ENCODE data around the gene DUSP8.

The DUSP8 gene

DNA sequence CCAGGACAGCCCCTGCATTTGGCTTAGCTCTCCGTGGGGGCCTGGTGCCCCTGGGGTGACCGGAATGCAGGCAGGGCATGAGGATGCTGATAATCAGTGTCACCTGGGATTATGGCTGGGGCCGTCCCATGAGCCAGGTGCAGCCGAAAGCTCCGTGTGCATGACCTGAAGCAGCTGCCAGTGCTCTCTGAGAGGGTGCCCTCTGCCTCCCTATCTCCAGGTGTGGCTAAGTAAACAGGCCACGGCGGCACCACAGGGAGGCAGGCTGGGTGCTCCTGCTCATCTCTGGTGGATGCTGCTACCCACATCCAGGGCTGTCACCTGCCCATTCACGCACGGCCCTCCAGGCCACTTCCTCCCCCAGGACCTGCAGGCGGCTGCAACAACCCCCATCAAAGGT is 29.8 kb downstream of the DUSP8 start:
- Histone ChIP-seq H3K27ac (no peak overlapping the region), H3K4me3 (no peak overlapping the region)

DNA sequence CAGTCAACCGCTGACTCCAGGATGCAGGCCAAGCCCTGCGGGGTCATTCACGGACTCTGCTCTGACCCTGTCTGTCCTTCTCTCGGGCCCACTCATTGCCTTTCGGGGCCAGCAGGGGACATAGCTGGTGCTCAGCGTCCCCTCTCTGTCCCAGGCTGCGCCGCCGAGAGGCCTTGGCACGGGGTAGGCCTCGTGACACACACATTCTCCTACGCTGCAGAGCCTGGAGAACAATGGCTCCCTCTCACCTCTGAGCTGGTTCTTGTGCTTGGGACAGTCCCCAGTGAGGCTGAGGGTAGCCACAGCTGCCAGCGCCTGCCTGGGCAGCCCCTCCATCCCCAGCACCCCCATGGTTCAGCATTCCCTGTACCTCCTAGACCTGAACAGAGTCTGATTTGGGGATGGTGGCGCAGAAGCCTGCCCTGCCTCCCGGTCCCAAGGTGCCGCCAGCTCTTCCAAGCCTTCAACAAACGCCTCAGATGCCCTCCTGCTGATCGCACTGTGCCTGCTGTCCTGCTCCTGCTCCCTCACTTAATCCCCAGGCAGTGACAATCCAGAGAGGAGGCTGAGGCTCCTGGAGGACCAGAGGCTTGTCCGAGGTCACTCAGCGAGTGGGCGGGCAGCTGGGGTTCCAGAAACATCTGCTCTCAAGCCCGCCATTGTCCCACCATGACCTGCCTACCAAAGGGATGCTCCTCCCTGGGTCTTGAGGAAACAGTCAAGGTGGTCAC is 30.4 kb downstream of the DUSP8 start:
- Histone ChIP-seq H3K27ac (peak overlapping the region in 1 of 21 experiments; percentile 14), H3K4me3 (no peak overlapping the region)

DNA sequence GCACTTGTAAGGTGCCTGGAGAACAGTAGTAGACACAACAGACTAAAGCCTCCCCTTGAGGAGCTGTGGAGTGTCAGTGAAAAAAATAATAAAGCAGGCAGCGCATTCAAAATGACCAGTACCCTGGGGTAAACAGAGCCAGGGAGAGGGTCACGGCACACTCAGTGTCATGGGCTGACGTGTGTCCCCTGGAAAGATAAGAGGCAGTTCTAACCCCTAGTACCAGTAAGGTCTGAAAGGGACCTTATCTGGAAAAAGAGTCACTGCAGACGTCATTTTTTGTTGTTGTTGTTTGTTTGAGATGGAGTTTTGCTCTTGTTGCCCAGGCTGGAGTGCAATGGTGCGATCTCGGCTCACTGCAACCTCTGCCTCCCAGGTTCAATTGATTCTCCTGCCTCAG is 32.0 kb downstream of the DUSP8 start:
- no peak overlapping the region for H3K27ac ChIP-seq
- no peak overlapping the region for H3K4me3 ChIP-seq

DNA sequence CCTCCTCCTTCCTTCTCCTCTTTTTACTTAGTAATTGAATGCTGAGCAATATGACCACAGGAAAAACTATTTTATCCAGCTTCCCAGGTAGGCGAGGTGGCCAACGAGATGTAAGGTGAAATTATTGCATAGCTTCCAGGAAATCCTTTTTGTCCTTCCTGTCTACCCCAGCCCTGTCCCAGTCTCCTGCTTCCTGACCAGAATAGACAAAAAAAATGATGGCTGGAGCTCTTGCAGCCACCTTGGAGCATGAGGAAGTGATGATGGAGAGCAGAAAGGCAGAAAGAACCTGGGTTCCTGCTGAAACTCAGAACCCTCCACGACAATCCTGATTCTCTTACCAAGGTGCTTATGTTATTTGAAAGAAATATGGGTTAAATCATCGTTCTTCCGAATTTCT is 33.9 kb downstream of the DUSP8 start:
- H3K4me3 ChIP-seq, result no peak overlapping the region
- H3K27ac ChIP-seq, result no peak overlapping the region

DNA sequence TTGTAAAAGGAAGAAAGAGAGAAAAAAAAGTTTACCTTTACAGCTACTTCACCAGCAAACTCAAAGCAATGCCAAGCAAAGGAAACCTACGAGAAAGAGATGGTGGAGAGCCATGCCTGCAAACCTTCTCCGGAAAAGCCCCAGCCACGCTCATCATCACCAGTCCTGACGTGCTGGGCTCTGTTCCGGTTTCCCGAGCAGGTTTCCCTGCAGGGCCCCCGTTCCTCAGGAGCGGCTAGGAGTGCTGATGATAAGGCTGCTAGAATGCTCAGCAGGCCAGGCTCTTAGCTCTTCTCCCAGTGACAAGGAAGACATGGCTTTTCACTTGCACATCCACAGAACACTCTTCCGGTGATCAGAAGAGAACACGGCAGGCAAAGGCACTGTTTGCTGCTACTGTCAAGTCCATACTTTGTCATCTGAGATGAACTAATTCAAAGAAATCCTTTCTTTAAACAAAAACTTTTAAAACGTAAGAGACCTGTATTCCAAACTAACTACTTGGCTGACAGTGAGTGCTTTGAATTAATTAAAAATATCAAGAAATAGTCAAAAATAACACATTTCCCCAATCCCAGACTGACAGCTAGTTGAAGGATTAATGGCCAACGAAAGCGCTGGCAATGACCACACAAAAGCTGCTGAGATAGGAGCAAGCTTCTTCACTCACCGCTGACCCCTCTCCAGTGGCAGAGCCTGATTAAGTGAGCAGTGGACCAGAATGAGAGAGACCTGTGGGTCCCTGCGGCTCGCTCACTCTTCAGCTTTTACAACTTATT is 35.8 kb downstream of the DUSP8 start:
- no peak overlapping the region for H3K4me3 ChIP-seq
- H3K27ac ChIP-seq, result peak overlapping the region in 1 of 21 experiments; percentile 2

DNA sequence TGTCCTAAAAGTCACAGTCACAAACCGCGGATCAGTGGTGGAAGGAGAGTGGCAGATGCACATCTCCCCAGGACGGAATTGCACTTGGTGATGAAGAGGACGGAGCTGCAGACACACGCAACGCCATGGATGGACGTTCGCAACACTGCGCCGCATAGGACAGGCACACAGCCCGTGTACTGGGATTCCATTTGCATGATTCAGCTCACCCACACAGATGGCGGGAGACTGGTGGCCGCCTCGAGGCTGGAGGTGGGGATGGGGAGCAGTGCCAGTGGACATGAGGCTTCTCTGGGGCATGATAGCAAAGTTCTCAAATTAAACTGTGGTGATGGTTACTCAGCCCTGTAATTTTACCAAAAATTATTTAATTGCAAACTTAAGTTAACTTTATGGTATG is 37.4 kb downstream of the DUSP8 start:
- Histone ChIP-seq H3K27ac (peak overlapping the region in 6 of 21 experiments; percentile 1 to 24 (median 15)), H3K4me3 (no peak overlapping the region)

DNA sequence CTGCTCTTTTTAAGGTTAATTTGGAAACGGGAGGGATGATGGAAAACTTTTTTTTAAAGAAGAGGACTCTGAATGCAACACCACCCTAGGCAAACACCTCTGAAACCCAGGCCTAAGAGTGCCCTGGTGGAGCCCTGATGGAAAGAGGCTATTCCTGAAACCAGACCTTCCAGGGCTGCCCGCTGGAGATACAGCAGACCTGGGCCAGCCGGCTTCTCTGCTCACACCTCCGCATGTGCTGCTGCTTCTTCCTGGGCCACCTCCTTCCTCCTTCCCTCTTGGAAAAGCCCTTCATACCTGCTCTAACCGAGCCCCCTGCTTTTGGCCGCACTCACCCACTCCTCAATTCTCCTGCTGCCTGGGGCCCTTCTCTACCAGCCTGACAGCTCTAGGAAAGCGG is 37.9 kb downstream of the DUSP8 start:
- H3K27ac ChIP-seq, result peak overlapping the region in 7 of 21 experiments; percentile 1 to 53 (median 19)

DNA sequence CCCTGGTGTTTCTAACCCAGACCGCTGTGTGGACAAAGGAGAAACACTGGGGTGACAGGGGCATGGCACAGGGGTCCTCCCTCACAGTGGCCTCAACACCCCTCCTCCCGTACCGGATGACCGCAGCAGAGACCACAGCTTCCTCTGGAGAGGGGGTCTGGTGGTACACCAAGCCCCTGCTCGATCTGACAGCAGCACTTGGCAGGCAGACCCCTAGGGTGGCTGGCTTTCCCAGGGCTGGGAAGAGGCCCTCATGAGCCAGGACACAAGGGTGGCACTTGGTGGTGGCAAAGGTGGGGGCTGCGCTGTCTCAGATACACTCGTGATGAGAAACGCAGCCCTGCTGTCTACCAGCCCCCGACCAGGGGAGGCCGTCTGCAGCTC is 38.7 kb downstream of the DUSP8 start:
- peak overlapping the region in 19 of 21 experiments; percentile 11 to 84 (median 72) for H3K27ac ChIP-seq
- no peak overlapping the region for H3K4me3 ChIP-seq

More for the DNA sequence above, 37.9 kb downstream of the DUSP8 start:
- no peak overlapping the region for H3K4me3 ChIP-seq

DNA sequence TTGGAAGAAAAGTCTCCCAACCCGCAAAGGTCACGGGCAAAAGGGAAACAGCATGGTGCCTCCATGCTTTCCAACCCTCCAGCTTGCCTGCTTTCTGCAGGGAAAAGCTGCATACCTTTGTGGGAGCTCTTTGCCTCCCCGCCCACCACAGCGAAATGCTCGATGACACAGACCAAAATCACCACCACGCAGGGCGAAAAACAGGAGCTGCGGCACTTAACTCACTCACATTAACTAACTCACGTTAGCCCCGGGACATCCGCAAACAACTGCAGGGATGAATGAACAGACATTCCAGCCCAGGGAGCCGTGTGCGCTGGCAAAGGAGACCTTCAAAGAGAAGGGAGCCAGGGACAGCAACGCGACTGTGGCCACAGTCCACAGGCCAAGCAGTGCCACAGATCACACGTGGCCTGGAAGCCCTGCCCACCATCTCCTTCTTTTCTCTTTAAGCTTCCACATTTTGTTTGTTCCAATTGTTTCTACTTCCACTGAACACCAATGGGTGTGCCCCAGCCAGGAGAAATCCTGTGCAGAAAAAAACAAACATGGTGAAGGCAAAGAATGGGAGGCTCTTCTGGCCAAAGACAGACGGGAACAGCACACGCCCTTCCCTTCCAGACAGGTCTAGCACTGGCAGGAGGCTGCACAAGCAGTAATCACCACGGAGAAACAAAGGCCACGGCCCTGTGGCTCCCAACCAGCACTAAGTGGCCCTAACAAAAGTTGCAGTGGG is 39.3 kb downstream of the DUSP8 start:
- Histone ChIP-seq H3K4me3 (peak overlapping the region in 1 of 7 experiments; percentile 5), H3K27ac (peak overlapping the region in 20 of 21 experiments; percentile 5 to 84 (median 72))

DNA sequence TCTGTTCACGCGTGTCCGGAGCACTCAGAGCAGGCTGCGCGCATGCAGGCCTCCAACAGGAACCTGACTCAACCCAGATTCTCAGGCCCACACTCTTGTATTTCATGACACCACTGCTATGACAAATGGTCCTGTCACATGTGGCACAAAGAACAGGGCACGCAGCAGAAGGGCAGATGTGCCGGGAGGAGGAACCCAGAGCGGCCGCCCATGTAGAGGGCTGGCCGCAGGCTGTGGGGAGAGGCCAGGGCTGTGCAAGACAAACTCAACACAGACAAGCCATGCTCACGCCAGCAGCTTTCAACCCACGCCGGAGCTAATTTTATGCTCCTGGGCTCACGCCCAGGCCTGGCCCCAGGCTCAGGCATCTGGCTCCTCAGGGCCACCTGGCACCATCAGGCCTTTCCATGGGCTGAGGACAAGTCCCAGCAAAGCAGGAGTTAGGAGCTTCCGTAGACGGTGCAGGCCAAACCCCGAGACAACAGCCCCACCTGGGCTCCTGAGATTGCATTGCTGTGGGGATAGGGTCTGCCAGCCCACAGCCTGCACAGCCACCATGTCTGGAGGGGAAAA is 40.0 kb downstream of the DUSP8 start:
- Histone ChIP-seq H3K27ac (peak overlapping the region in 19 of 21 experiments; percentile 5 to 84 (median 72)), H3K4me3 (peak overlapping the region in 1 of 7 experiments; percentile 5)

DNA sequence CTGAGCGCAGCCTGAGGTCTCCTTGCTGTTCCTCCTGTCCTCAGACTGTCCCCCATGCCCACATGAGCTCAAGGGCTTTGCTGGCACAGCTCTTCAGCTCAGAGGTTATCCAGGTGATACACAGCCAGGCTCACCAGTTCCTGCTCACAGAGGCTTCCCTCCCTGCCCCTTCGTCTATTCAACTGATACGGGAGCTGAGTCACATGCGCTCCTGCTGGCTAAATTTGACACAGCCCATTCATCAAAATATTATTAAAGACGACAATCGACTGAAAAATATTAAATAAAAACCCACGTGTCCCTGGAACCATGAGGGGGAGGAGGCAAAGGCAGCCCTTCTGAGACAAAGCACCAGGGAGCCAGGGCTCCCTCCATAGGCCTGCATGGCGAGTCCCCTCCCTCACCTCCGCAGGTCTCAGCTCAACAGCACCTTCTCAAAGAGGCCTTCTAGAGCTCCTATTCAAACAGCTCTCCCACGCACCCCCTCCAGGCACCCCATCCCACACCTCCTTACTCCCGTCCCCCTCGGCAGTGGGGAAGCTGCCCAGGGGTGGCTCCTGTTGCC is 40.5 kb downstream of the DUSP8 start:
- H3K4me3 ChIP-seq, result no peak overlapping the region
- peak overlapping the region in 18 of 21 experiments; percentile 23 to 84 (median 60) for H3K27ac ChIP-seq

DNA sequence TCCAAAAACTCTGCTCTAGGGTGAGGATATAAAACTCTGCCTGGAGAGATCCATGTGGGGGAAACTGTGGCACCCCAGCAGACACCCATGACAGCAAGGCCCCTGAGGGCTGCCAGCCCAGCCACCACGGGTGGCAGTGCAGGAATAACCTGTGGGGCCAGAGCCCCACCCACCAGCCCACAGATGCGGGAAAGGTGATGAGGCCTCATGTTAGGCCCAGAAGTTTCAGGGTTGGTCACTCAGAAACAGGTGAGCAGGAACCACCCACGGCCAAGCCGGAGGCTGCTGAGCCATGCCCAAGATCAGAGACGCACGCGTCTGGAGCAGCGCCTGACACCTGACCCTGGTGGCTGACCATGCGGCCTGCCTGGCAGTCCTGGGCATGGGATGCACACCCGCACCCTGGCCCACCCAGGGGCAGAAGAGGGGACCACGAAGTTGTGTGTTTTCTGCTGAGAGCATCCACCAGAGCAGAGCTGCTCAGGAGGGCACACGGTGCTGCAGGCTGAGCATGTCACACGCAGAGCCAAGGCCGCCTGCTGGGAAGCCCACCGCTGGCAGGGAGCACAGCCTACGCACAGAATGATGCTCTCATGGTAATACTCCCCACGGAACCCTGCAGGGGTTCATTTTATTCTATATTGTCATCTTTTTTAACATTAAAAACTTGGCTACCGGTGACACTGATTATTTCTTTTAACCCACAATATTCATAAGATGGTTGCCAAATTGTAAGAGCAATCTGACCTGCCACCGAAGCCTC is 41.2 kb downstream of the DUSP8 start:
- H3K27ac ChIP-seq, result peak overlapping the region in 15 of 21 experiments; percentile 22 to 84 (median 62)
- H3K4me3 ChIP-seq, result no peak overlapping the region

DNA sequence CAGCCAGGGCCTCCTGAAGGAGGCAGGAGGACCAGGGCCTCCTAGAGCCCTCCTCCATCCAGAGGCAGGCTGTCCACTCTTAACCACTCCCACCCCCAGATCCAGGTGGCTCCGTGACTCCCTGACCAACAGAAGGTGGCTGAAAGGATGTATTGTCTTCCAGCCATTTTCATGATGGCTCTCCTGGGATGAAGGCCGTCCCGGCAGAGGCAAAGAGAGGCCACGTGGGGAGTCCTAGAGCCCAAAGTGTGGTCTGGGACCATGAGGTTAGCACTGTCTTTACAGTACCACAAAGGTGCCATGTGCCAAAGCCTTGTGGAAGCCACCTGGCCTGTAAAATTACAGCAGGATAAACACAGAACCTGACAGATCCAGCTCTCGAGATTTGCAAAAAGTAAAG is 42.3 kb downstream of the DUSP8 start:
- no peak overlapping the region for H3K4me3 ChIP-seq
- peak overlapping the region in 1 of 21 experiments; percentile 17 for H3K27ac ChIP-seq

DNA sequence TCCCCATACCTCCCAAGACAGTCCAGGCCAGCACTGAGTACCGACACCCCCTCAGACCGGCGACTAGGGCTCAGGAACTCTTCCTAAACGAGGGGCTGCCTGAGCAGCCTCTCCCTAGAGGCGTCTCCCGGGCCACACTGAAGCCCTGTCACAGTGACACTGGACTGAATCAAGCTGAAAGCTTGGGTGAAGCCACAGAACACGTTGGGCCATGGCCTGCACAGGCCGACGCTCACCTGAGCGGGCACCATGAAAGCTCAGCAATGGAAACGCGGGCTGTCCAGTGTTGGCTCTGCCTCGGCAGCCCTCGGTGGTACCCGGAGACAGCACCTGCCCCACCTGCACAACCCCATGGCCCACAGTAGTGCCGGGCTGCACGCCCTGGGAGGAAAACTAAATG is 42.8 kb downstream of the DUSP8 start:
- H3K27ac ChIP-seq, result peak overlapping the region in 1 of 21 experiments; percentile 17
- H3K4me3 ChIP-seq, result no peak overlapping the region

DNA sequence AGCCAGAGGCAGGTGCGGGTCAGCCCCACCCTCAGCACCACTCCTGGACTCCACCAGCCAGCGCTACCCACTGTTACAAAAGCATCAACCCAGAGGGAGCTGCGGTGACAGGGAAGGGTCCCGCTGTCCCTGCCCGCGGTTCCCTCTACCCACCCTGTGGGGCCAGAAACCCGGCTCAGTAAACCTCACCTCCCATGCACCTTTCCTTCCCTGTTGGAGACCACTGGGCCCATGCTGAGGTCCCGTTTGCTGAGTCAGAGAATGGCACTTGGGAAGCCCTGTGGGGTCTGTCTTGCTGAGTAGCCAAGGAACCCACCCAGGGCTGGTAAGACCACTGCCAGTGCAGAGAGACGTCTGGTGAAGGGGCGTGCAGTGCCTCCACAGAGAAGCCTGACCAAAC is 43.4 kb downstream of the DUSP8 start:
- Histone ChIP-seq H3K27ac (no peak overlapping the region), H3K4me3 (no peak overlapping the region)

DNA sequence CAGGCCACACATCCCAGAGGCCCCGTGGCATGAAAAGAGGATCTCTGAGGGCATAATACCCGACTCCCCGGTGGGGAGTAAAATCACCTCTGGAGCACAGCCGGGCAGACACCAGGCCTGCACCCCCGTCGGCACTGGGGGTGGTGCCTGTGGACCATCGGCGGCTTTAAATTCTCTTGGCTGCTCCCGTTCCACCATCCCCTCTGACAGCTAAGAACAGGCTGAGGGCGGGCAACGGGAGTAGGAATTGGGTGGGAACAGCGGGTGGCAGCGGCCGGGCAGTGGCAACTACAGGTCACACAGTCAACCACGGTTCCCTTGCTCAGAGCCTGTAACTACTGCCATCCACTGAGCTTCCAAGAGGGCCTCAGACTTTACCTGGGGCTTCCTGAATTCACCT is 45.3 kb downstream of the DUSP8 start:
- H3K27ac ChIP-seq, result no peak overlapping the region
- no peak overlapping the region for H3K4me3 ChIP-seq

DNA sequence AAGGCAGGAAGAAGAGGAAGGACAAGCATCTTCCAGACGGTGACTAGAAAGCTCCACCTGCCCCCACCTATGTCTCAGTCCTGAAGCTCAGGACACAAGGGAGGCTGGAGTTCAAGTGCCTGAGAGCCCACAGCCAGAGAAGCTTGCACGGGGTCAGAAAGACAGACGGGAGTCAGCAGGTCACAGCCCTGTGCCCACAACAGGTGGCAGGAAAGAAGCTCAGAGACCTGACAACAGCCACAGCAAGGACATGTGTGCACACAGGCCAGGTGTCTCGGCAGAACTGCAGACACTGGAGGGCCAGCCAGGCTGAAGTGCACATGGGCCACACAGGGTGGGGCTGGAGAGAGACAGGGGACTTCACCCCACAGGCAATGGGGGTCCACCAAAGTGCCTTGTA is 48.3 kb downstream of the DUSP8 start:
- Histone ChIP-seq H3K27ac (peak overlapping the region in 4 of 21 experiments; percentile 9 to 52 (median 14)), H3K4me3 (no peak overlapping the region)

DNA sequence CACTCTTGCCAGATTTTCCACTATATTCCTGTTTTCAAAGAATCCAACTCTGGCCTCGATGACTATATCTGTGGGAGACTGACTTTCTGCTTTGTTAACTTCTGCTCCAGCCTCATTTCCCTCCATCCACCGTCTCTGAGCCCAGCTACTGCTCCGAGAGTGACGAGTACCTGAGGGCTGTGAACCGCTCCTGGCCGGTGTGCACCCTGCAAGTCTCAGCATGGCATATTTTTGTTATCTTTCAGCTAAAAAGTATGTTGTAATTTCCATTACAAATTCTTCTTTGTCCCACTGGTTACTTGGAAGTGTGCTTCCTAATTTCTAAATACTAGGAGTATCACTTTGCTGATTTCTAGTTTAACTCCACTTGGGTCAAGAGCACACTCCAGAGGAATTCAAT is 49.0 kb downstream of the DUSP8 start:
- Histone ChIP-seq H3K4me3 (no peak overlapping the region), H3K27ac (peak overlapping the region in 2 of 21 experiments; percentile 18 to 52)

DNA sequence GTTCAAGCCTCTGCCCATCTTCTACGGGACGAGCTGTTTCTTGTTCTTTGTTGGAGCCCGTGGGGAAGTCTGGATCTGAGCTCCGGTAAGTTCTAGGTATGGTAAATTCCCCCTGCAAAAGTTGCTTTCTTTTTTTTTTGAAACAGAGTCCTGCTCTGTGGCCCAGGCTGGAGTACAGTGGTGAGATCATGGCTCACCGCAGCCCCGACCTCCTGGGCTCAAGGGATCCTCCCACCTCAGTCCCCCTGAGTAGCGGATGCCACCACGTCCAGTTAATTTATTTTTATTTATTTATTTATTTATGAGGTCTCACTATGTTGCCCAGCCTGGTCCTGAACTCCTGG is 50.0 kb downstream of the DUSP8 start:
- no peak overlapping the region for H3K4me3 ChIP-seq
- H3K27ac ChIP-seq, result no peak overlapping the region
